Panc1 (cell line): Measurements from ENCODE around the gene MYLK3.

Experiments
- CTCF ChIP-seq: fragments of 450-650 bp; IDR thresholded peaks from 2 replicates; pipeline ENCODE4 v1.5.1; 2017; ENCODE audit warnings: mild to moderate bottlenecking
- POLR2AphosphoS5 ChIP-seq: IDR thresholded peaks from 2 replicates; pipeline ENCODE4 v1.6.1; 2012; ENCODE audit warnings: mild to moderate bottlenecking, low read depth, low read length, moderate library complexity
- REST ChIP-seq, 2 experiments: IDR thresholded peaks; 2 replicates each; pipeline ENCODE4 v1.6.1; 2011 to 2012; ENCODE audit warnings: low read depth in 2 of 2, control low read depth in 1 of 2, low read length in 1 of 2, mild to moderate bottlenecking in 1 of 2, moderate library complexity in 1 of 2; ENCODE audit not compliant: insufficient read depth in 1 of 2
- SIN3A ChIP-seq: IDR thresholded peaks from 2 replicates; pipeline ENCODE4 v1.6.1; 2012; ENCODE audit warnings: low read depth, mild to moderate bottlenecking, low read length, moderate library complexity, borderline replicate concordance; ENCODE audit not compliant: insufficient read depth

GRCh38 chr16:46751381-46751780, 3.2 kb upstream of the MYLK3 start:
- no peak for TF ChIP-seq CTCF
- no peak for TF ChIP-seq SIN3A
- TF ChIP-seq REST (IDR thresholded peaks at IDR 0.05; ENCODE audit: insufficient read depth in 1 of 2, low read depth in 2 of 2, low read length in 1 of 2) = no peak
- no peak for TF ChIP-seq POLR2AphosphoS5
